Measurements from ENCODE around the gene KCTD1. TPM values are rescaled to one million over a fixed set of nuclear protein-coding genes. Genes with fewer than 3 reads are reported as not detected.

KCTD1 gene
- total RNA-seq, 2 experiments from 2014 or later, result 4.4 to 5.6 TPM

DNA sequence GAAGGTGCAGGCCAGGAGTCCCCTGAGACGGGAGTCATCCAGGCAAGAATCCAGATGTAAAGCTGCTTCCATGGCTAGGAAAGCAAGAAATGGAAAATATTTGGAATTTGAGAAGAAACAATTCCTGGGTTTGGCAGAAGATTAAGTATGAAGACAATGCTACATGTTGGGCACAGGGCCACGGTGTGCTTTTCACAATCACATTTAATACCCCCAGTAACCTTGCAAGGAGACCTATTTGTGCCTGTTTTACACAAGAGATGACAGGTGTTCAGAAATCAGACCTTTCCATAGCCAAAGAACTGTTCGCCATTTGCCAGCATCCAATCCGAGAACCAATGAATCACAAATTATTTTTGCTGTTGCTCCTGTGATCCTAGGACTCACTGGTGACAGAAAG is 50.5 kb downstream of the KCTD1 start:
- no peaks in the 10 kb centered on the region for H3K9me3 Mint-ChIP-seq
- no peak overlapping the region for H3K4me3 Mint-ChIP-seq
- H3K4me1 Mint-ChIP-seq, result no peaks in the 10 kb centered on the region
- ChIA-PET POLR2A (no interaction called here), CTCF (no interaction called here)
- no peaks in the 10 kb centered on the region for H3K27me3 Mint-ChIP-seq
- no peak for DNase-seq
- H3K36me3 Mint-ChIP-seq (ENCODE audit: low read depth), result no peaks in the 10 kb centered on the region
- H3K27ac Mint-ChIP-seq, result no peak overlapping the region

DNA sequence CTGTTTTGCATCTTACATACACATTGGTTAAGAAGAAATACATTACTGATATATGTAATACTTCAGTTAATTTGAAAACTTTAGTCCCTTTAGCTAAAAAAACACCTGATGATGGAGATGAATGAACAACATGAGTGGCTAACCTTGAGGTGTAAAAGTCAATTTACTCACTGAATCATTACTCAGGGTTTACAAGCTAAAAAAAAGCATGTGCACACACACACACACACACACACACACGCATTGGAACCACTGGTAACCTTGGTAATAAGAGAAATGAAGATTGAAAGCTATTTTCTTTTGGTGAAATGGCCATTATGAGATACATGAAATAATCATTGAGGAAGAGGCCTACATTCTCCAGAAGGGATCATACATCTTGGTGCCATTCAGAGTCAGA is 51.8 kb downstream of the KCTD1 start:
- Mint-ChIP-seq H3K36me3 (ENCODE audit: low read depth) (no peaks in the 10 kb centered on the region), H3K4me1 (no peaks in the 10 kb centered on the region), H3K4me3 (no peak overlapping the region), H3K9me3 (no peaks in the 10 kb centered on the region), H3K27ac (no peak overlapping the region), H3K27me3 (no peaks in the 10 kb centered on the region)
- no peak for DNase-seq
- ChIA-PET POLR2A (no interaction called here), CTCF (no interaction called here)

GRCh38 chr18:26495287-26495686 is 53.1 kb downstream of the KCTD1 start:
- no peak overlapping the region for H3K4me3 Mint-ChIP-seq
- H3K27me3 Mint-ChIP-seq, result no peaks in the 10 kb centered on the region
- H3K4me1 Mint-ChIP-seq, result no peaks in the 10 kb centered on the region
- H3K36me3 Mint-ChIP-seq (ENCODE audit: low read depth), result no peaks in the 10 kb centered on the region
- H3K9me3 Mint-ChIP-seq, result no peaks in the 10 kb centered on the region
- ChIA-PET CTCF (no interaction called here), POLR2A (interaction anchor here (0.5 kb wide), 1 partner anchor 31 kb away, joined by 3 read pairs; no protein-coding TSS in a partner anchor)
- no peak overlapping the region for H3K27ac Mint-ChIP-seq
- DNase-seq, result no peak

- DNase-seq, result no peak
- Mint-ChIP-seq H3K27me3 (no peaks in the 10 kb centered on the region), H3K4me1 (no peaks in the 10 kb centered on the region), H3K36me3 (ENCODE audit: low read depth) (no peaks in the 10 kb centered on the region), H3K27ac (no peak overlapping the region), H3K4me3 (no peak overlapping the region), H3K9me3 (no peaks in the 10 kb centered on the region)
- POLR2A ChIA-PET, result no interaction called here
- CTCF ChIA-PET, result no interaction called here
Observed at GRCh38 chr18:26493021-26493420, 55.3 kb downstream of the KCTD1 start.

DNA sequence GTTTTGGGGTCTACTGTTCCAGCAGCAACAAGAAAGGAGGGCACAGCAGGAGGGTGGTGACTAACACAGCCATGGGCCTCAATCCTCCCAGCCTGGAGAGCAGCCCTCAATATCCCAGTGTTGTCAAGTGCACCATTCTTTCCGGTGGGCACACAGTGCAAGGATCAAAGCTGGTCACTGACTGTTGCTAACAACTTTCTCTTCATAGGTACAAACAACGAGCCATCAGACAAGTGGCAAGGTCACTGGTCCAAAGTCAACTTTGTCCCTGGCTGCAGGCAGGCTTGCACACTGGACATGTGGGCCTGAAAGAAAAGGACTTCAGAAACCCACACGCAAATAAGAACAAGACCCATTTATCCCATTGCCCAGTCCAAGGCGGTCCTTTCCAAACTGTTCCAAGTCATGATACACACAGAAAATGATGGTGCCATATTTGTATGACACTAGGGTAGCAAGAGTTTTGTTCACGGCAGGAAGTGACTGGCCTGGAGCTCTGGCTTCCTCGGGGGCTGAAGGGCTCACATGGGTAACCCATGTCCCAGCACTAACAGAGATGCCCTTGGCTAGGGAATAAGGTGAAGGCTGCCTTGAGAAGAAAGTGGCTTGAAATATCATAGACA is 57.0 kb downstream of the KCTD1 start:
- no peaks in the 10 kb centered on the region for H3K36me3 Mint-ChIP-seq (ENCODE audit: low read depth)

GRCh38 chr18:26489881-26490280 is 58.5 kb downstream of the KCTD1 start:
- Mint-ChIP-seq H3K27ac (no peak overlapping the region), H3K4me3 (no peak overlapping the region), H3K4me1 (no peaks in the 10 kb centered on the region), H3K27me3 (no peaks in the 10 kb centered on the region), H3K9me3 (no peaks in the 10 kb centered on the region), H3K36me3 (ENCODE audit: low read depth) (no peaks in the 10 kb centered on the region)
- ChIA-PET CTCF (no interaction called here), POLR2A (no interaction called here)
- no peak for DNase-seq

More for the DNA sequence above, 57.0 kb downstream of the KCTD1 start:
- H3K4me3 Mint-ChIP-seq, result no peak overlapping the region
- H3K4me1 Mint-ChIP-seq, result no peaks in the 10 kb centered on the region
- H3K27me3 Mint-ChIP-seq, result no peaks in the 10 kb centered on the region
- H3K27ac Mint-ChIP-seq, result no peak overlapping the region
- CTCF ChIA-PET, result no interaction called here
- POLR2A ChIA-PET, result no interaction called here
- no peak for DNase-seq
- no peaks in the 10 kb centered on the region for H3K9me3 Mint-ChIP-seq

DNA sequence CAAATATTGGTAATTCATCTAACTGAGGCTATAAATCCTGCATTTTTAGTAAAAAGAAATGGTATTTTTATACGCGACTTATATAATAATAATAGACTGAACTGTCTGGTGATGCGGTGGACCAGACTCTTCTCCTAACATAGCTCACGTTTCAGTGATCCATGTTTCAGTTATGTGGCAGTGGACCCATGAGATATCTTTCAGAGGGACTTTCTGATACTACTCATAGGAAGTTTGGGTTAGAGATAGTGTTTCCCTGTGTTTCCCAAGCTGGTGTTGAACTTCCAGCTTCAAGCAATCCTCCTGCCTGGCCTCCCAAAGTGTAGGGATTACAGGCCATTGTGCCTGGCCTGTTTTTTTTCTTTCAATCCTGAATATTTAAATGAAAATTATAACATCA is 59.2 kb downstream of the KCTD1 start:
- Mint-ChIP-seq H3K27me3 (no peaks in the 10 kb centered on the region), H3K27ac (no peak overlapping the region), H3K9me3 (no peaks in the 10 kb centered on the region), H3K4me1 (no peaks in the 10 kb centered on the region), H3K4me3 (no peak overlapping the region), H3K36me3 (ENCODE audit: low read depth) (no peaks in the 10 kb centered on the region)
- ChIA-PET CTCF (no interaction called here), POLR2A (no interaction called here)
- no peak for DNase-seq

DNA sequence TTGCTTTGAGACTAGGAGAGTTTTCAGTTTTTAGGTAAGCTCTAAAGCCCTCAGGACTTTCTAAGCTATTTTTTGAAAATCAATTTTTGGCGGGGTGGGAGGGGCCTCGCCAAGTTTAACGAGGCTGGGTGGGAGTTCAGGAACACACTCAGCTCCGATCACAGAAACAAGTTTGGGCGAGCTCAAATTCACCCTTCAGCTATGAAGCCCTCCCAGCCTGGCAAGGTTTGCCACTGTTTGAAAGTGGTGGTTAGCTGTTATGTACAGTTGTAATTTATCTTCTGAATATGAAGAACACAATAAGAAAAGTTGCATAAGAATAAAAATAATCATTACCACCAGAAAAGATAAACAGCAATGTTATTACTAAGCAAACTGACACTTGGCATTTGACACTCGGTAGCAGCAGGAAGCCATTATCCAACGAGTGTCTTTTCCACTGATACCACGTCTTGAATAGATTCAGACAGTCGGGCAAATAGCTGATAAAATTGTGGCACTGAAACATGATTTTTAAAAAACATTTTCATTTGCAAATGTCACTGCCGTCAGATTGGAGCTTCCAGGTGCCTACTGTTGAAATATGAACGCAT is 59.8 kb downstream of the KCTD1 start:
- no peaks in the 10 kb centered on the region for H3K36me3 Mint-ChIP-seq (ENCODE audit: low read depth)
- H3K9me3 Mint-ChIP-seq, result no peaks in the 10 kb centered on the region
- H3K4me1 Mint-ChIP-seq, result no peaks in the 10 kb centered on the region
- H3K27ac Mint-ChIP-seq, result no peak overlapping the region
- POLR2A ChIA-PET, result no interaction called here
- CTCF ChIA-PET, result interaction anchor here (0.6 kb wide), 1 partner anchor 931 kb away, joined by 3 read pairs; no protein-coding TSS in a partner anchor
- H3K4me3 Mint-ChIP-seq, result no peak overlapping the region
- DNase-seq, result no peak
- H3K27me3 Mint-ChIP-seq, result no peaks in the 10 kb centered on the region

GRCh38 chr18:26487437-26487836 is 60.9 kb downstream of the KCTD1 start:
- ChIA-PET POLR2A (no interaction called here), CTCF (no interaction called here)
- no peaks in the 10 kb centered on the region for H3K36me3 Mint-ChIP-seq (ENCODE audit: low read depth)
- no peak for DNase-seq
- no peak overlapping the region for H3K4me3 Mint-ChIP-seq
- no peaks in the 10 kb centered on the region for H3K9me3 Mint-ChIP-seq
- H3K27ac Mint-ChIP-seq, result no peak overlapping the region
- H3K4me1 Mint-ChIP-seq, result no peaks in the 10 kb centered on the region
- no peaks in the 10 kb centered on the region for H3K27me3 Mint-ChIP-seq

DNA sequence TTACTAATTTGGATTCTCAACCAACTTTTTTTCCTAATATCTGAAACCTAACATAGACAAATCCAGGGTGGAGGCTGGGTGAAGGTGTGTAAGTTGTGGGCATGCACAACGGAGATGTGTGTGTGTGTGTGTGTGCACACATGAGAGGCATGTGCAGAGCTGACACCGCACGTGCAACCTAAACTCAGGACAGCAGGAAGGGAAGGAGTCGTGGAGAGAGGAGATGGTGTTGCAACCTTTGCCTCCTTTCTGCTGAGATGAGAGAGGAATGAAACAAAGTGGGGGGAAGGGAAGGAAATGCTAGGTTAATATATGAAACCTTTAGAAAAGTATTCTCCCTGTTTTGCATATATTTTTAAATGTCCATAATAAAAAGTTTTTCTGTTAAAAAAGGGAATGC is 64.7 kb downstream of the KCTD1 start:
- ChIA-PET CTCF (interaction anchor here (0.6 kb wide), 1 partner anchor 121 kb away, joined by 4 read pairs; no protein-coding TSS in a partner anchor), POLR2A (no interaction called here)
- Mint-ChIP-seq H3K27ac (no peak overlapping the region), H3K4me1 (no peaks in the 10 kb centered on the region), H3K27me3 (no peaks in the 10 kb centered on the region), H3K9me3 (no peaks in the 10 kb centered on the region), H3K4me3 (no peak overlapping the region), H3K36me3 (ENCODE audit: low read depth) (no peaks in the 10 kb centered on the region)
- DNase-seq, result no peak

GRCh38 chr18:26482569-26482968 is 65.8 kb downstream of the KCTD1 start:
- POLR2A ChIA-PET, result no interaction called here
- no peaks in the 10 kb centered on the region for H3K4me1 Mint-ChIP-seq
- no peak overlapping the region for H3K27ac Mint-ChIP-seq

GRCh38 chr18:26480897-26481795 is 67.2 kb downstream of the KCTD1 start:
- DNase-seq, result no peak
- Mint-ChIP-seq H3K4me1 (no peaks in the 10 kb centered on the region), H3K27ac (no peak overlapping the region), H3K4me3 (no peak overlapping the region), H3K9me3 (no peaks in the 10 kb centered on the region), H3K27me3 (no peaks in the 10 kb centered on the region), H3K36me3 (ENCODE audit: low read depth) (no peaks in the 10 kb centered on the region)
- POLR2A ChIA-PET, result no interaction called here
- CTCF ChIA-PET, result interaction anchor here (1.3 kb wide), 1 partner anchor 8 kb away, joined by 4 read pairs; no protein-coding TSS in a partner anchor

More at GRCh38 chr18:26482569-26482968, 65.8 kb downstream of the KCTD1 start:
- CTCF ChIA-PET, result interaction anchor here (1.3 kb wide), 1 partner anchor 9 kb away, joined by 4 read pairs; no protein-coding TSS in a partner anchor
- H3K9me3 Mint-ChIP-seq, result no peaks in the 10 kb centered on the region
- no peak for DNase-seq
- no peaks in the 10 kb centered on the region for H3K36me3 Mint-ChIP-seq (ENCODE audit: low read depth)
- H3K27me3 Mint-ChIP-seq, result no peaks in the 10 kb centered on the region
- no peak overlapping the region for H3K4me3 Mint-ChIP-seq

GRCh38 chr18:26479681-26480079 is 68.7 kb downstream of the KCTD1 start:
- no peak overlapping the region for H3K4me3 Mint-ChIP-seq
- no peak overlapping the region for H3K27ac Mint-ChIP-seq
- no peak for DNase-seq
- ChIA-PET POLR2A (no interaction called here), CTCF (no interaction called here)
- H3K27me3 Mint-ChIP-seq, result no peaks in the 10 kb centered on the region
- no peaks in the 10 kb centered on the region for H3K4me1 Mint-ChIP-seq
- no peaks in the 10 kb centered on the region for H3K36me3 Mint-ChIP-seq (ENCODE audit: low read depth)
- no peaks in the 10 kb centered on the region for H3K9me3 Mint-ChIP-seq
